Kidney epithelial cell (primary cell): ENCODE measurements around the gene ALB. TPM values are rescaled to one million over a fixed set of nuclear protein-coding genes. Genes with fewer than 3 reads are reported as not detected.

Source experiments
- DNase-seq: peaks from one replicate; pipeline ENCODE4 v3.0.0-alpha.2; 2010; ENCODE audit warnings: low read depth
- H3K27me3 ChIP-seq: 2 replicates; pipeline ENCODE4 v1.6.0; 2011; ENCODE audit warnings: low read length; ENCODE audit not compliant: control insufficient read depth, insufficient read depth
- H3K36me3 ChIP-seq: 2 replicates; pipeline ENCODE4 v1.5.1; 2011; ENCODE audit warnings: low read length; ENCODE audit not compliant: control insufficient read depth, insufficient read depth
- H3K4me3 ChIP-seq: 2 replicates; pipeline ENCODE4 v1.5.1; 2011; ENCODE audit warnings: low read depth, mild to moderate bottlenecking, control low read depth, low read length
- total RNA-seq: library from RNA; depleted of rRNA; stranded (reverse); fragments of >200 nt; gene quantifications from 2 replicates; pipeline ENCODE4 v1.2.3, GENCODE V29; 2015
- TF ChIP-seq, protein P1 (sequence below): IDR thresholded peaks from 2 replicates; pipeline ENCODE4 v1.5.1; 2011; ENCODE audit warnings: mild to moderate bottlenecking, moderate library complexity, low read length, control low read depth, inconsistent platforms; ENCODE audit not compliant: insufficient read depth, poor library complexity, severe bottlenecking

ALB gene
- total RNA-seq, 1 donor from 2014 or later, result not detected

GRCh38 chr4:73445383-73446335 is 41.6 kb downstream of the ALB start:
- TF ChIP-seq, protein P1, sequence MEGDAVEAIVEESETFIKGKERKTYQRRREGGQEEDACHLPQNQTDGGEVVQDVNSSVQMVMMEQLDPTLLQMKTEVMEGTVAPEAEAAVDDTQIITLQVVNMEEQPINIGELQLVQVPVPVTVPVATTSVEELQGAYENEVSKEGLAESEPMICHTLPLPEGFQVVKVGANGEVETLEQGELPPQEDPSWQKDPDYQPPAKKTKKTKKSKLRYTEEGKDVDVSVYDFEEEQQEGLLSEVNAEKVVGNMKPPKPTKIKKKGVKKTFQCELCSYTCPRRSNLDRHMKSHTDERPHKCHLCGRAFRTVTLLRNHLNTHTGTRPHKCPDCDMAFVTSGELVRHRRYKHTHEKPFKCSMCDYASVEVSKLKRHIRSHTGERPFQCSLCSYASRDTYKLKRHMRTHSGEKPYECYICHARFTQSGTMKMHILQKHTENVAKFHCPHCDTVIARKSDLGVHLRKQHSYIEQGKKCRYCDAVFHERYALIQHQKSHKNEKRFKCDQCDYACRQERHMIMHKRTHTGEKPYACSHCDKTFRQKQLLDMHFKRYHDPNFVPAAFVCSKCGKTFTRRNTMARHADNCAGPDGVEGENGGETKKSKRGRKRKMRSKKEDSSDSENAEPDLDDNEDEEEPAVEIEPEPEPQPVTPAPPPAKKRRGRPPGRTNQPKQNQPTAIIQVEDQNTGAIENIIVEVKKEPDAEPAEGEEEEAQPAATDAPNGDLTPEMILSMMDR, result no peak
- no peaks in the 10 kb centered on the region for H3K27me3 ChIP-seq
- no peak overlapping the region for H3K4me3 ChIP-seq
- no peaks in the 10 kb centered on the region for H3K36me3 ChIP-seq
- no peak for DNase-seq

- TF ChIP-seq, protein P1, result peak; percentile 87
- DNase-seq, result no peak
- no peaks in the 10 kb centered on the region for H3K36me3 ChIP-seq
- H3K4me3 ChIP-seq, result no peak overlapping the region
- H3K27me3 ChIP-seq, result no peaks in the 10 kb centered on the region
Measured at GRCh38 chr4:73446336-73446938, 42.4 kb downstream of the ALB start.

- DNase-seq, result no peak
- H3K27me3 ChIP-seq, result no peaks in the 10 kb centered on the region
- no peaks in the 10 kb centered on the region for H3K36me3 ChIP-seq
- no peak overlapping the region for H3K4me3 ChIP-seq
- TF ChIP-seq, protein P1, result no peak
Measured at GRCh38 chr4:73447671-73448070, 43.6 kb downstream of the ALB start.

DNA sequence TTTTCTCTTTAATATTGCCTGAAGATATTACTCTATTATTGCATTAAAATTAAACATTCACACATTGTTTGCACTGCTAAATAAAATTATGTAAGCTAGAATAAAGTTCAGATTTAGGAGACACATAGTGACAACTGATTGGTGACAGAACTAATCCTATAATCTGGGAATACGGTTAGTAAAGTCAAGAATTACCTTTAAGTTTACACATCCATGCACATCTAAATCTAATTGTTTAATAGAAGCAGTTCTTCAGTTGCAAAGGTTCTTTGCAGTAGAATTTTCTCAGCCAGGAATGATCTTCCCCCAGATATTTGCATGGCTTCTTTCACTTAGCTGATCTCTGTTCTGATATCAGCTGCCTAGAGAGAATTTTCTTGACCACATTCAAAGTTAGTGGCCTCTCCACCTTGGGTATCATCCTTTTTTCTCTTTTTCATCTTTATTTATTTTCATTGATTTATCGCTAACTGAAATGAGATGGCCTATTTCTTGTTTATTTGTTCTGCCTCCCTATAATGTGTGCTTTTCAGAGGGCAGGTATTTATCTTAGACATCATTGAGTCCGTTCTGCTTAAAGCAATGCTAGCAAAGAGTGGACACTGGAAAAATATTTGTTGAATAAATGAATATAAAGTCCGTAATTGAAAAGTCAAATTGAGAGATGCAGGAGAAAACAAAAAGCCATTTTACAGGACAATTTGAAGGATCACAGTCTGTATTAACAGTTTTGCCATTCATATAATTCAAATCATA is 44.5 kb downstream of the ALB start:
- Histone ChIP-seq H3K4me3 (no peak overlapping the region), H3K27me3 (no peaks in the 10 kb centered on the region), H3K36me3 (no peaks in the 10 kb centered on the region)
- TF ChIP-seq, protein P1, result no peak
- no peak for DNase-seq

GRCh38 chr4:73450398-73451004 is 46.4 kb downstream of the ALB start:
- Histone ChIP-seq H3K27me3 (no peaks in the 10 kb centered on the region), H3K36me3 (no peaks in the 10 kb centered on the region), H3K4me3 (no peak overlapping the region)
- DNase-seq, result peak; percentile 34
- TF ChIP-seq, protein P1, result no peak
